ENCODE results near the gene MYBPC3.
"Not testable (repeated sequence)": the region's sequence is repeated elsewhere in the genome, so short reads cannot be mapped to it uniquely, and the experiment has no call there.

Gene MYBPC3

GRCh38 chr11:47324520-47324919 lies 28.0 kb downstream of the MYBPC3 start:
- DNase-seq (ENCODE audit: low read depth, low spot score), result no peak

GRCh38 chr11:47318166-47318565 lies 34.3 kb downstream of the MYBPC3 start:
- no peak for DNase-seq (ENCODE audit: low read depth, low spot score)

GRCh38 chr11:47317064-47317828 lies 35.3 kb downstream of the MYBPC3 start:
- no peak for DNase-seq (ENCODE audit: low read depth, low spot score)

- DNase-seq (ENCODE audit: low read depth, low spot score), result not testable (repeated sequence)
Measured at GRCh38 chr11:47316501-47316900, 36.0 kb downstream of the MYBPC3 start.

GRCh38 chr11:47314992-47315391 lies 37.5 kb downstream of the MYBPC3 start:
- DNase-seq (ENCODE audit: low read depth, low spot score), result no peak

- no peak for DNase-seq (ENCODE audit: low read depth, low spot score)
Measured at GRCh38 chr11:47308050-47308823, 44.3 kb downstream of the MYBPC3 start.

- no peak for DNase-seq (ENCODE audit: low read depth, low spot score)
Measured at GRCh38 chr11:47306484-47306844, 46.0 kb downstream of the MYBPC3 start.

GRCh38 chr11:47305734-47306483 lies 46.6 kb downstream of the MYBPC3 start:
- peak; percentile 42 for DNase-seq (ENCODE audit: low read depth, low spot score)

GRCh38 chr11:47302853-47303252 lies 49.6 kb downstream of the MYBPC3 start:
- no peak for DNase-seq (ENCODE audit: low read depth, low spot score)

- DNase-seq (ENCODE audit: low read depth, low spot score), result no peak
Measured at GRCh38 chr11:47299078-47299477, 53.4 kb downstream of the MYBPC3 start.

GRCh38 chr11:47296045-47296444 lies 56.5 kb downstream of the MYBPC3 start:
- peak; percentile 64 for DNase-seq (ENCODE audit: low read depth, low spot score)

GRCh38 chr11:47295385-47295784 lies 57.1 kb downstream of the MYBPC3 start:
- DNase-seq (ENCODE audit: low read depth, low spot score), result no peak

GRCh38 chr11:47289856-47290255 lies 62.6 kb downstream of the MYBPC3 start:
- DNase-seq (ENCODE audit: low read depth, low spot score), result no peak

GRCh38 chr11:47288066-47288465 lies 64.4 kb downstream of the MYBPC3 start:
- no peak for DNase-seq (ENCODE audit: low read depth, low spot score)

GRCh38 chr11:47285969-47286770 lies 66.3 kb downstream of the MYBPC3 start:
- DNase-seq (ENCODE audit: low read depth, low spot score), result no peak

GRCh38 chr11:47284151-47284550 lies 68.4 kb downstream of the MYBPC3 start:
- DNase-seq (ENCODE audit: low read depth, low spot score), result no peak

- DNase-seq (ENCODE audit: low read depth, low spot score), result no peak
Measured at GRCh38 chr11:47282462-47282861, 70.0 kb downstream of the MYBPC3 start.

All from astrocyte of the hippocampus (primary cell).